Endothelial cell of umbilical vein (primary cell): ENCODE measurements around the gene SENP5.
"Not testable (repeated sequence)": the region's sequence is repeated elsewhere in the genome, so short reads cannot be mapped to it uniquely, and the experiment has no call there.

Source experiments
- FOS ChIP-seq: IDR thresholded peaks from 2 replicates; pipeline ENCODE4 v1.6.1; 2011; ENCODE audit warnings: mild to moderate bottlenecking, low read length, moderate library complexity, borderline replicate concordance; ENCODE audit not compliant: insufficient read depth
- JUN ChIP-seq: IDR thresholded peaks from 2 replicates; pipeline ENCODE4 v1.6.1; 2011; ENCODE audit warnings: borderline replicate concordance, low read depth; ENCODE audit not compliant: insufficient read length, insufficient read depth
- POLR2A ChIP-seq: IDR thresholded peaks from 2 replicates; pipeline ENCODE4 v1.6.1; 2012; ENCODE audit warnings: low read depth, mild to moderate bottlenecking, control low read depth, low read length
- POLR2AphosphoS5 ChIP-seq: IDR thresholded peaks from 2 replicates; pipeline ENCODE4 v1.6.1; 2012; ENCODE audit warnings: low read depth, mild to moderate bottlenecking, control low read depth, low read length, moderate library complexity; ENCODE audit not compliant: insufficient read depth
- TF ChIP-seq, protein P1 (sequence below), 2 donors: IDR thresholded peaks; 1 replicate in 1 of 2; 2 replicates in 1 of 2; pipeline ENCODE4 v1.5.1; 2011; ENCODE audit warnings: low read length in 2 of 2, mild to moderate bottlenecking in 2 of 2, moderate library complexity in 2 of 2, control low read depth in 1 of 2, inconsistent platforms in 1 of 2, low read depth in 1 of 2; ENCODE audit not compliant: insufficient read depth in 1 of 2; ENCODE audit errors: extremely low read depth in 1 of 2

- TF ChIP-seq POLR2AphosphoS5, FOS, POLR2A, JUN: not testable (repeated sequence)
- TF ChIP-seq, protein P1, sequence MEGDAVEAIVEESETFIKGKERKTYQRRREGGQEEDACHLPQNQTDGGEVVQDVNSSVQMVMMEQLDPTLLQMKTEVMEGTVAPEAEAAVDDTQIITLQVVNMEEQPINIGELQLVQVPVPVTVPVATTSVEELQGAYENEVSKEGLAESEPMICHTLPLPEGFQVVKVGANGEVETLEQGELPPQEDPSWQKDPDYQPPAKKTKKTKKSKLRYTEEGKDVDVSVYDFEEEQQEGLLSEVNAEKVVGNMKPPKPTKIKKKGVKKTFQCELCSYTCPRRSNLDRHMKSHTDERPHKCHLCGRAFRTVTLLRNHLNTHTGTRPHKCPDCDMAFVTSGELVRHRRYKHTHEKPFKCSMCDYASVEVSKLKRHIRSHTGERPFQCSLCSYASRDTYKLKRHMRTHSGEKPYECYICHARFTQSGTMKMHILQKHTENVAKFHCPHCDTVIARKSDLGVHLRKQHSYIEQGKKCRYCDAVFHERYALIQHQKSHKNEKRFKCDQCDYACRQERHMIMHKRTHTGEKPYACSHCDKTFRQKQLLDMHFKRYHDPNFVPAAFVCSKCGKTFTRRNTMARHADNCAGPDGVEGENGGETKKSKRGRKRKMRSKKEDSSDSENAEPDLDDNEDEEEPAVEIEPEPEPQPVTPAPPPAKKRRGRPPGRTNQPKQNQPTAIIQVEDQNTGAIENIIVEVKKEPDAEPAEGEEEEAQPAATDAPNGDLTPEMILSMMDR (IDR thresholded peaks at IDR 0.05; ENCODE audit: extremely low read depth in 1 of 2, insufficient read depth in 1 of 2, low read depth in 1 of 2, low read length in 2 of 2) = not testable (repeated sequence)
Observed at GRCh38 chr3:196829651-196830050, 38.1 kb upstream of the SENP5 start.
